HCT116 (cell line): ENCODE measurements around the gene LINC00237. TPM values are rescaled to one million over a fixed set of nuclear protein-coding genes. Genes with fewer than 3 reads are reported as not detected.

Source experiments
- ATAC-seq: fragments of 200-7000 bp; cut with Tn5 transposase; 2 replicates; pipeline ENCODE4 v1.9.1; 2020; ENCODE audit warnings: mild to moderate bottlenecking, moderate library complexity
- BruUV-seq: library from RNA; stranded (reverse); fragments of 400-500 nt; replicated peaks from 2 replicates; lab custom pipeline; 2021; lab: Mats Ljungman, UMichigan
- CTCF ChIA-PET: fragments of 300-600 bp; sonication (Branson Sonifier 250); formaldehyde crosslinking; loops from one replicate; lab custom pipeline; 2021; ENCODE audit warnings: antibody characterized with exemption; lab: Charles Lee
- POLR2A ChIA-PET: fragments of 300-600, 350-600 bp; sonication (Branson Sonifier 250); formaldehyde crosslinking; loops from one replicate; lab custom pipeline; 2021; ENCODE audit warnings: antibody characterized with exemption; lab: Charles Lee
- RAD21 ChIA-PET, 2 experiments: fragments of 300-600 bp; sonication (Branson Sonifier 250); formaldehyde crosslinking; loops; one replicate each; lab custom pipeline; 2023; ENCODE audit warnings: low total read pairs in 2 of 2; ENCODE audit not compliant: uncharacterized antibody in 2 of 2, unreplicated experiment in 2 of 2, low non-redundant PET in 1 of 2; lab: Charles Lee
- DNase-seq: peaks from one replicate; pipeline ENCODE4 v3.0.0-alpha.2; 2010; ENCODE audit warnings: low read depth, low spot score
- H2AFZ ChIP-seq: fragments of 200-600 bp; shearing (Covaris generic), sonication (generic); 2 replicates; pipeline ENCODE4 v1.6.1; 2017; ENCODE audit warnings: low read depth, mixed run types, mixed read lengths, antibody characterized with exemption, low read length; ENCODE audit not compliant: poor library complexity, severe bottlenecking
- H3K27ac ChIP-seq: 2 replicates; pipeline ENCODE4 v1.5.1; 2012; ENCODE audit warnings: low read depth, low read length
- H3K27me3 ChIP-seq: fragments of 200-600 bp; sonication (generic); 2 replicates; pipeline ENCODE4 v1.6.1; 2016; ENCODE audit warnings: mixed run types, low read length, mixed read lengths; ENCODE audit not compliant: insufficient read depth
- H3K36me3 ChIP-seq, 2 experiments: fragments of 200-500 bp in 1 of 2; fragments of 200-600 bp in 1 of 2; sonication (Bioruptor generic) in 1 of 2; sonication (generic) in 1 of 2; 2 replicates each; pipeline versions ENCODE4 v1.5.1 to v1.6.1; 2014 to 2016; ENCODE audit warnings: low read length in 2 of 2, inconsistent platforms in 1 of 2, mixed read lengths in 1 of 2, mixed run types in 1 of 2; ENCODE audit not compliant: insufficient read depth in 2 of 2, control insufficient read depth in 1 of 2
- H3K4me1 ChIP-seq, 2 experiments: fragments of 200-600 bp in 1 of 2; sonication (generic) in 1 of 2; 2 replicates each; pipeline versions ENCODE4 v1.5.1 to v1.6.1; 2012 to 2017; ENCODE audit warnings: low read length in 2 of 2, inconsistent platforms in 1 of 2, mild to moderate bottlenecking in 1 of 2, mixed read lengths in 1 of 2, mixed run types in 1 of 2, moderate library complexity in 1 of 2; ENCODE audit not compliant: insufficient read depth in 2 of 2, control insufficient read depth in 1 of 2
- H3K4me2 ChIP-seq: fragments of 200-600 bp; sonication (generic); 2 replicates; pipeline ENCODE4 v1.6.1; 2017; ENCODE audit warnings: mixed run types, low read length, mixed read lengths
- H3K4me3 ChIP-seq, 2 experiments: fragments of 200-600 bp in 1 of 2; sonication (generic) in 1 of 2; replicated peaks in 1 of 2; 2 replicates each; pipeline ENCODE4 v1.5.1; 2011 to 2016; ENCODE audit warnings: low read length in 2 of 2, control low read depth in 1 of 2, low read depth in 1 of 2, mild to moderate bottlenecking in 1 of 2, mixed read lengths in 1 of 2, mixed run types in 1 of 2
- H3K79me2 ChIP-seq: fragments of 200-600 bp; sonication (generic); 2 replicates; pipeline ENCODE4 v1.6.1; 2017; ENCODE audit warnings: mild to moderate bottlenecking, mixed run types, low read length, moderate library complexity, mixed read lengths; ENCODE audit not compliant: insufficient read depth
- H3K9ac ChIP-seq: fragments of 200-600 bp; sonication (generic); 2 replicates; pipeline ENCODE4 v1.6.1; 2016; ENCODE audit warnings: low read length, mixed read lengths
- H3K9me2 ChIP-seq: fragments of 200-600 bp; sonication (generic), shearing (Covaris generic); 2 replicates; pipeline ENCODE4 v1.6.1; 2017; ENCODE audit warnings: mixed run types, mild to moderate bottlenecking, moderate library complexity; ENCODE audit not compliant: insufficient read depth
- H3K9me3 ChIP-seq, 2 experiments: fragments of 200-500 bp in 1 of 2; fragments of 200-600 bp in 1 of 2; sonication (Bioruptor generic) in 1 of 2; sonication (generic) in 1 of 2; 2 replicates each; pipeline ENCODE4 v1.6.1; 2014 to 2017; ENCODE audit warnings: low read length in 2 of 2, mixed read lengths in 2 of 2, inconsistent platforms in 1 of 2, low read depth in 1 of 2, mild to moderate bottlenecking in 1 of 2, mixed run types in 1 of 2, moderate library complexity in 1 of 2; ENCODE audit not compliant: control insufficient read depth in 1 of 2, insufficient read depth in 1 of 2
- H4K20me1 ChIP-seq: fragments of 200-600 bp; sonication (generic), shearing (Covaris generic); 2 replicates; pipeline ENCODE4 v1.6.1; 2017; ENCODE audit warnings: mixed run types, mild to moderate bottlenecking, moderate library complexity; ENCODE audit not compliant: insufficient read depth
- CEBPB ChIP-seq: IDR thresholded peaks from 2 replicates; pipeline ENCODE4 v1.6.1; 2012; ENCODE audit warnings: low read depth
- CTCF ChIP-seq, 3 experiments: fragments of 200-600 bp in 1 of 3; sonication (generic) in 1 of 3; IDR thresholded peaks in 2 of 3; conservative IDR thresholded peaks in 1 of 3; 2 replicates each; pipeline ENCODE4 v1.5.1; 2012 to 2017; ENCODE audit warnings: low read depth in 2 of 3, low read length in 2 of 3, antibody characterized with exemption in 1 of 3, borderline replicate concordance in 1 of 3, control low read depth in 1 of 3, mild to moderate bottlenecking in 1 of 3, mixed read lengths in 1 of 3, mixed run types in 1 of 3, moderate library complexity in 1 of 3; ENCODE audit not compliant: insufficient read depth in 1 of 3
- EZH2phosphoT487 ChIP-seq: fragments of 200-600 bp; IDR thresholded peaks from 2 replicates; pipeline ENCODE4 v1.6.1; 2018; ENCODE audit warnings: antibody characterized with exemption, borderline replicate concordance
- FOSL1 ChIP-seq: IDR thresholded peaks from 2 replicates; pipeline ENCODE4 v1.6.1; 2012; ENCODE audit warnings: low read depth
- JUND ChIP-seq: IDR thresholded peaks from 2 replicates; pipeline ENCODE4 v1.6.1; 2012
- MAX ChIP-seq: IDR thresholded peaks from 2 replicates; pipeline ENCODE4 v1.6.1; 2012
- POLR2A ChIP-seq: IDR thresholded peaks from 2 replicates; pipeline ENCODE4 v1.7.0; 2011; ENCODE audit warnings: borderline replicate concordance; ENCODE audit not compliant: insufficient read depth, insufficient read length; ENCODE audit errors: extremely low read depth
- POLR2AphosphoS5 ChIP-seq: IDR thresholded peaks from 2 replicates; pipeline ENCODE4 v1.6.1; 2011; ENCODE audit warnings: mild to moderate bottlenecking, low read depth, low read length, moderate library complexity
- REST ChIP-seq: IDR thresholded peaks from 2 replicates; pipeline ENCODE4 v1.6.1; 2012; ENCODE audit warnings: low read depth
- SIN3A ChIP-seq: IDR thresholded peaks from 2 replicates; pipeline ENCODE4 v1.6.1; 2012; ENCODE audit warnings: low read depth
- SP1 ChIP-seq: IDR thresholded peaks from 2 replicates; pipeline ENCODE4 v1.6.1; 2012; ENCODE audit warnings: low read depth
- SRF ChIP-seq: IDR thresholded peaks from 2 replicates; pipeline ENCODE4 v1.6.1; 2012; ENCODE audit warnings: low read depth
- TCF7L2 ChIP-seq: IDR thresholded peaks from 2 replicates; pipeline ENCODE4 v1.7.0; 2011; ENCODE audit warnings: borderline replicate concordance, inconsistent platforms; ENCODE audit not compliant: insufficient read depth, insufficient read length; ENCODE audit errors: extremely low read depth
- ZBTB33 ChIP-seq: IDR thresholded peaks from 2 replicates; pipeline ENCODE4 v1.6.1; 2011; ENCODE audit warnings: mild to moderate bottlenecking, low read length, moderate library complexity; ENCODE audit not compliant: insufficient replicate concordance; ENCODE audit errors: extremely low read depth
- ZFX ChIP-seq: fragments of 450-650 bp; IDR thresholded peaks from 2 replicates; pipeline ENCODE4 v1.6.1; 2017
- ZNF274 ChIP-seq: fragments of 200-500 bp; sonication (Bioruptor generic); IDR thresholded peaks from 2 replicates; pipeline ENCODE4 v1.6.1; 2014; ENCODE audit warnings: mild to moderate bottlenecking, low read depth, low read length, inconsistent platforms
- intact Hi-C: fragments of 100-400 bp; cut with micrococcal nuclease; formaldehyde crosslinking; loops from 2 replicates; pipeline ENCODE4 v1.10.0; 2022
- total RNA-seq: library from RNA; stranded (reverse); gene quantifications from one replicate; pipeline ENCODE4 v1.2.1, GENCODE V29; 2021; ENCODE audit not compliant: unreplicated experiment

Gene LINC00237
- total RNA-seq, 1 experiment from 2014 or later = not detected

DNA sequence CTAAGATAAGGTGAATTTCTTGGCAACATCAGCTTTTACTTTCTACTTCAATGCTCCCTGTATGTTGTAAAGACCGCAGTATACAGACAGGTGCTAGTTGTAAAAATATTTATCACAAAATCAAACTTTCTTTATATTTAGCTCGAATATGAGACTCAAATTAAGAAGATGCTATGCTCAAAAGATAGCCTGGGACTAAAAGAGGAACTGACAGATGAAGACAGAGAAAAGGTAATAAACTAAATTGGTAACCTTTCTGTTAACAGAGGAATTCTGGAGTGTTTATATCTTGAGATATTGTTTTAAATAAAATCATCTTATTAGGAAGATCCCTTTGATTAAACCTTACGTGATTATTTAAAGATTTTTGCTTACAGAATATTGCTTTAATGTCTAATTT lies 39.3 kb upstream of the LINC00237 start:
- ChIA-PET RAD21 (no interaction called here), CTCF (no interaction called here), POLR2A (no interaction called here)
- Histone ChIP-seq H3K9me2 (no peaks in the 10 kb centered on the region), H3K27ac (no peak overlapping the region), H4K20me1 (no peaks in the 10 kb centered on the region), H2AFZ (no peak overlapping the region), H3K9me3 (no peaks in the 10 kb centered on the region), H3K9ac (no peak overlapping the region), H3K36me3 (no peaks in the 10 kb centered on the region), H3K4me2 (no peak overlapping the region), H3K27me3 (no peaks in the 10 kb centered on the region), H3K4me1 (no peaks in the 10 kb centered on the region), H3K4me3 (no peak overlapping the region), H3K79me2 (no peaks in the 10 kb centered on the region)
- BruUV-seq = no TSS peak
- intact Hi-C loops = no loop called here
- no peak for DNase-seq
- TF ChIP-seq MAX = no peak
- no peak for TF ChIP-seq JUND
- TF ChIP-seq POLR2A = no peak
- no peak for TF ChIP-seq ZNF274
- TF ChIP-seq FOSL1 = no peak
- no peak for TF ChIP-seq REST
- no peak for TF ChIP-seq POLR2AphosphoS5
- no peak for TF ChIP-seq SP1
- no peak for TF ChIP-seq CTCF (IDR thresholded peaks at IDR 0.05 in 2 of 3, conservative IDR thresholded peaks at IDR 0.05 in 1 of 3; ENCODE audit: borderline replicate concordance in 1 of 3, insufficient read depth in 1 of 3, low read depth in 2 of 3, low read length in 2 of 3)
- TF ChIP-seq TCF7L2 = no peak
- TF ChIP-seq SIN3A = no peak
- TF ChIP-seq CEBPB = no peak
- no peak for TF ChIP-seq EZH2phosphoT487
- TF ChIP-seq ZFX = no peak
- TF ChIP-seq ZBTB33 = no peak
- TF ChIP-seq SRF = no peak
- ATAC-seq = no peak
